RWPE2 (cell line): ENCODE data around the gene GID4.

ENCODE experiments used
- ATAC-seq: fragments of 200-7000 bp; cut with Tn5 transposase; 3 replicates; pipeline ENCODE4 v1.9.1; 2021; ENCODE audit warnings: low read depth
- DNase-seq: peaks from one replicate; pipeline ENCODE4 v3.0.0-alpha.2; 2020; ENCODE audit warnings: low spot score
- H3K27ac ChIP-seq: fragments of 450-650 bp; 2 replicates; pipeline ENCODE4 v1.5.1; 2017; ENCODE audit warnings: mild to moderate bottlenecking; ENCODE audit not compliant: poor library complexity, severe bottlenecking
- H3K27me3 ChIP-seq: fragments of 250-450 bp; sonication (Bioruptor Pico); 2 replicates; pipeline ENCODE4 v1.5.1; 2021; ENCODE audit warnings: mild to moderate bottlenecking, moderate library complexity; ENCODE audit not compliant: insufficient read depth, poor library complexity, severe bottlenecking
- H3K36me3 ChIP-seq: fragments of 250-450 bp; sonication (Bioruptor Pico); 2 replicates; pipeline ENCODE4 v1.5.1; 2020; ENCODE audit warnings: low read depth, mild to moderate bottlenecking, moderate library complexity
- H3K4me1 ChIP-seq: fragments of 250-450 bp; sonication (Bioruptor Pico); 2 replicates; pipeline ENCODE4 v1.5.1; 2021; ENCODE audit warnings: mild to moderate bottlenecking, moderate library complexity; ENCODE audit not compliant: insufficient read depth, poor library complexity, severe bottlenecking
- H3K4me3 ChIP-seq: fragments of 250-450 bp; sonication (Bioruptor Pico); 2 replicates; pipeline ENCODE4 v1.5.1; 2021; ENCODE audit warnings: mild to moderate bottlenecking, moderate library complexity; ENCODE audit not compliant: severe bottlenecking
- H3K9me3 ChIP-seq: fragments of 250-450 bp; sonication (Bioruptor Pico); 2 replicates; pipeline ENCODE4 v1.5.1; 2021; ENCODE audit warnings: mild to moderate bottlenecking, moderate library complexity; ENCODE audit not compliant: severe bottlenecking
- TF ChIP-seq, protein P1 (sequence below): fragments of 450-650 bp; IDR thresholded peaks from one replicate; pipeline ENCODE4 v1.5.1; 2017; ENCODE audit warnings: mild to moderate bottlenecking, moderate library complexity; ENCODE audit not compliant: poor library complexity, severe bottlenecking

The GID4 gene

DNA sequence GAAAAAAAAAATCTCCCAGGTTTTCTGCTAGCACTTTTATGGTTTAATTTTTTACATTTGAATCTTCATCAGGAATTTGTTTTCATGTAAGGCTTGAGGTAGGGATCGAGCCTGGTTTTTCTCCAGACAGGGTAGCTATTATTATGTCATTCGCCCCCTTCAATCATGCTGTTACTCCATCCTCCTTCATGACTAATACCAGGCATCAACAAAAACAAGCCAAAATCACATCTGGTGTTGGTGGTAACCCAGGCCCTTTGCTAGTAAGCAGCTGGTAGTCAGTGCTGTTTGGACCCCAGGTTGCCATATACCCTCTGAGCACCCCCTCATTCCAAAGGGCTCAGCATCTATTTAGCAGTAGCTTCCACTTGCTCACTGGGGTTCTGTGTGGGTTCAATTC, 37.0 kb upstream of the GID4 start:
- no peaks in the 10 kb centered on the region for H3K36me3 ChIP-seq
- TF ChIP-seq, protein P1, sequence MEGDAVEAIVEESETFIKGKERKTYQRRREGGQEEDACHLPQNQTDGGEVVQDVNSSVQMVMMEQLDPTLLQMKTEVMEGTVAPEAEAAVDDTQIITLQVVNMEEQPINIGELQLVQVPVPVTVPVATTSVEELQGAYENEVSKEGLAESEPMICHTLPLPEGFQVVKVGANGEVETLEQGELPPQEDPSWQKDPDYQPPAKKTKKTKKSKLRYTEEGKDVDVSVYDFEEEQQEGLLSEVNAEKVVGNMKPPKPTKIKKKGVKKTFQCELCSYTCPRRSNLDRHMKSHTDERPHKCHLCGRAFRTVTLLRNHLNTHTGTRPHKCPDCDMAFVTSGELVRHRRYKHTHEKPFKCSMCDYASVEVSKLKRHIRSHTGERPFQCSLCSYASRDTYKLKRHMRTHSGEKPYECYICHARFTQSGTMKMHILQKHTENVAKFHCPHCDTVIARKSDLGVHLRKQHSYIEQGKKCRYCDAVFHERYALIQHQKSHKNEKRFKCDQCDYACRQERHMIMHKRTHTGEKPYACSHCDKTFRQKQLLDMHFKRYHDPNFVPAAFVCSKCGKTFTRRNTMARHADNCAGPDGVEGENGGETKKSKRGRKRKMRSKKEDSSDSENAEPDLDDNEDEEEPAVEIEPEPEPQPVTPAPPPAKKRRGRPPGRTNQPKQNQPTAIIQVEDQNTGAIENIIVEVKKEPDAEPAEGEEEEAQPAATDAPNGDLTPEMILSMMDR, result no peak
- H3K4me3 ChIP-seq, result no peak overlapping the region
- H3K9me3 ChIP-seq, result no peaks in the 10 kb centered on the region
- no peak overlapping the region for H3K27ac ChIP-seq
- DNase-seq, result no peak
- no peak for ATAC-seq
- no peaks in the 10 kb centered on the region for H3K4me1 ChIP-seq
- no peaks in the 10 kb centered on the region for H3K27me3 ChIP-seq

DNA sequence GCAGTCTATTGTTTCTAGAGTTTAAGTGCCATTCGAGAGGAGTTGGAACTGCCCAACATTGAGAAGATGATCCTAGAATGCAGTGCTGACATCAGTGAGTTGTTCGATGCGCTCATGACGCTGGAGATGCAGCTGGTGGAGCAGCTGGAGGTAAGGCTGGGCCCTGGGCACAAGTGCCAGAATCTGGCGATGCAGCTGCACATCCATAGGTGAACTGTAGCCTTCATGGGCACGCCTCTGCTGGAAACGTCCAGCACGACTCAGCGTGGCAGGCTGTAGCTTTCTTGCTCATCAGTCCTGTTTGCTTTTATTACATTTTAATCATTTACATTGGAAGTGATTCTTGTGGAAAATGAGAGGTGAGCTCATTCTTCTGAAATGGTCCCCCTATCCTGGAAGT, 34.9 kb upstream of the GID4 start:
- no peak overlapping the region for H3K27ac ChIP-seq
- no peak overlapping the region for H3K4me3 ChIP-seq
- ATAC-seq (no peak), DNase-seq (no peak)
- peaks cover 5% of the 10 kb centered on the region for H3K4me1 ChIP-seq
- no peaks in the 10 kb centered on the region for H3K36me3 ChIP-seq
- no peaks in the 10 kb centered on the region for H3K9me3 ChIP-seq
- TF ChIP-seq, protein P1, result no peak
- no peaks in the 10 kb centered on the region for H3K27me3 ChIP-seq

- TF ChIP-seq, protein P1, result no peak
- Histone ChIP-seq H3K4me1 (peaks cover 5% of the 10 kb centered on the region), H3K9me3 (no peaks in the 10 kb centered on the region), H3K4me3 (no peak overlapping the region), H3K27me3 (no peaks in the 10 kb centered on the region), H3K27ac (no peak overlapping the region), H3K36me3 (no peaks in the 10 kb centered on the region)
- DNase-seq (no peak), ATAC-seq (no peak)
Observed at GRCh38 chr17:18004884-18005305, 34.3 kb upstream of the GID4 start.

DNA sequence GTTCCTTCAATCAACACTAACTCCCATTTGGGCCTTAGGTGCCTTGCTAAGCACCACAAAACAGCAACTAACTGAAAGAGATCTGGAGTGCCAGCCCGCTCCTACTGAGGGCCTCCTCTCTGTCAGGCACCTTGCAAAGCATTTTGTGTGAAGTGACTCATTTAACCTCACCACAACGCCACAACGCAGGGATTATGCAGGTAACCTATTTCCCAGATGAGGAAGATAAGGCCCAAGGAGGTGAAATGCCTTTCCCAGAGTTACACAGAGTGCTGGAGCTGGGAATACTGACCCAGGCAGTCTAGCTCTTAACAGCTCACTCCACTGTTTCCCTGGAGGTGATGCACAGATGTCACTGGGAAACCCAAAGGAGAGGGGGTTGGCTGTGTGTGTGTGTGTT, 33.7 kb upstream of the GID4 start:
- H3K9me3 ChIP-seq, result no peaks in the 10 kb centered on the region
- no peak for ATAC-seq
- DNase-seq, result no peak
- H3K27ac ChIP-seq, result no peak overlapping the region
- peaks cover 5% of the 10 kb centered on the region for H3K4me1 ChIP-seq
- H3K27me3 ChIP-seq, result no peaks in the 10 kb centered on the region
- TF ChIP-seq, protein P1, result no peak
- no peak overlapping the region for H3K4me3 ChIP-seq
- no peaks in the 10 kb centered on the region for H3K36me3 ChIP-seq

DNA sequence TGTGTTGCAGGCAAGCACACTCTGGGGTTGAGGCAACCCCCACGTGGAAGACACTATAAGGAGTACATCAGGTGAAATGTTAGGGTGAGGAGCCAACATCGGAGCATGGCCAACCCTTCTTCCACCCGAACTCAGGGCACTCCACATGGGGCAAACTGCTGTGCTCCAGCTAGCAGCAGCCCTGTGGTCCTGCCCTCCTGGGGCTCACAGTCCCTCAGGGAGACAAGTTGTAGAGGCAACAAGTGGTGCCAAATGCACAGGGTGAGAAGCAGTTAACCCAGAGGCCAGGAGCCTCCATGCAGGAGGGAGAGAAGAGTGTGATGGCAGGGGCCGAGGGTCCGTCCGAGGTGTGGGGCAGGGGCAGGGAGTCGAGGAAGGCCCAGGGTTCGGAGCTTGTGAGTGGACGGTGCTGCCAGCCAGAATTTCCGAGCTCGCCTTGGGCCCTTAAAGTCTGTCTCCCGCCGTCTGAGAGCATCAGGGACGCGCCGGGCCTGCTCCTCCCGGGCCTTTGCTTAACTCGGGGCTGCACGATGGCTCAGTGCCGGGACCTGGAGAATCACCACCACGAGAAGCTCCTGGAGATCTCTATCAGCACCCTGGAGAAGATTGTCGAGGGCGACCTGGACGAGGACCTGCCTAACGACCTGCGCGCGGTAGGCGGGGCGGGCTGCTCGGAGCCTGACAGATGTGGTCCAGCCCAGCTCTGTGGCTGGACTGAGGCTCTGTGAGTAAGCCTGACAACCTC, 32.5 kb upstream of the GID4 start:
- no peak for DNase-seq
- H3K4me1 ChIP-seq, result peaks cover 5% of the 10 kb centered on the region
- TF ChIP-seq, protein P1, result no peak

More for the DNA sequence above, 32.5 kb upstream of the GID4 start:
- no peak for ATAC-seq
- Histone ChIP-seq H3K27ac (no peak overlapping the region), H3K4me3 (no peak overlapping the region), H3K27me3 (no peaks in the 10 kb centered on the region), H3K9me3 (no peaks in the 10 kb centered on the region), H3K36me3 (no peaks in the 10 kb centered on the region)
